Amniotic epithelial cell (primary cell): ENCODE measurements around the gene VEGFA.

ENCODE experiments used
- DNase-seq: peaks from one replicate; pipeline ENCODE4 v3.0.0-alpha.2; 2010; ENCODE audit warnings: low read depth

VEGFA gene

GRCh38 chr6:43769526-43770371 lies at the start of gene VEGFA:
TSS of gene VEGFA (plus strand) at chr6:43770211.
- DNase-seq = peak; percentile 79

GRCh38 chr6:43720999-43721398 lies 49.0 kb upstream of the VEGFA start:
- DNase-seq = no peak

GRCh38 chr6:43722920-43723545 lies 47.0 kb upstream of the VEGFA start:
- no peak for DNase-seq

GRCh38 chr6:43723737-43724295 lies 46.2 kb upstream of the VEGFA start:
- DNase-seq = peak; percentile 71

- DNase-seq = no peak
Observed at GRCh38 chr6:43724354-43724753, 45.7 kb upstream of the VEGFA start.

GRCh38 chr6:43724914-43725642 lies 44.9 kb upstream of the VEGFA start:
- DNase-seq = peak; percentile 97

- no peak for DNase-seq
Observed at GRCh38 chr6:43725643-43726580, 44.1 kb upstream of the VEGFA start.

- DNase-seq = no peak
Observed at GRCh38 chr6:43727634-43728033, 42.4 kb upstream of the VEGFA start.

GRCh38 chr6:43728586-43728985 lies 41.4 kb upstream of the VEGFA start:
- DNase-seq = no peak

- no peak for DNase-seq
Observed at GRCh38 chr6:43729537-43729936, 40.5 kb upstream of the VEGFA start.

GRCh38 chr6:43730634-43731033 lies 39.4 kb upstream of the VEGFA start:
- DNase-seq = no peak

GRCh38 chr6:43733471-43734293 lies 36.3 kb upstream of the VEGFA start:
- DNase-seq = no peak

- DNase-seq = no peak
Observed at GRCh38 chr6:43734294-43734665, 35.7 kb upstream of the VEGFA start.

GRCh38 chr6:43735642-43736199 lies 34.3 kb upstream of the VEGFA start:
- DNase-seq = no peak

GRCh38 chr6:43736211-43736786 lies 33.7 kb upstream of the VEGFA start:
- no peak for DNase-seq

GRCh38 chr6:43736844-43737243 lies 33.2 kb upstream of the VEGFA start:
- no peak for DNase-seq

GRCh38 chr6:43737272-43738081 lies 32.5 kb upstream of the VEGFA start:
- no peak for DNase-seq

GRCh38 chr6:43738267-43738676 lies 31.7 kb upstream of the VEGFA start:
- no peak for DNase-seq
